NCI-H748 treated with DMSO at 0.1 percent for 48 hours (cell line): ENCODE data around the gene GMEB2.
"Not testable (repeated sequence)": the region's sequence is repeated elsewhere in the genome, so short reads cannot be mapped to it uniquely, and the experiment has no call there.

Experiments used
- DNase-seq: peaks from one replicate; lab custom pipeline; 2025; lab: John Stamatoyannopoulos, UW

The GMEB2 gene

GRCh38 chr20:63570281-63571086, 56.4 kb downstream of the GMEB2 start:
- DNase-seq = no peak

- DNase-seq = no peak
Observed at GRCh38 chr20:63568986-63569949, 57.6 kb downstream of the GMEB2 start.

- no peak for DNase-seq
Observed at GRCh38 chr20:63568170-63568981, 58.5 kb downstream of the GMEB2 start.

- DNase-seq = no peak
Observed at GRCh38 chr20:63567386-63568169, 59.3 kb downstream of the GMEB2 start.

- no peak for DNase-seq
Observed at GRCh38 chr20:63567136-63567385, 59.8 kb downstream of the GMEB2 start.

GRCh38 chr20:63566395-63567135, 60.3 kb downstream of the GMEB2 start:
- DNase-seq = no peak

- DNase-seq = no peak
Observed at GRCh38 chr20:63565699-63566335, 61.1 kb downstream of the GMEB2 start.

GRCh38 chr20:63565021-63565698, 61.7 kb downstream of the GMEB2 start:
- no peak for DNase-seq

- DNase-seq = no peak
Observed at GRCh38 chr20:63564036-63564810, 62.7 kb downstream of the GMEB2 start.

- DNase-seq = no peak
Observed at GRCh38 chr20:63563225-63563935, 63.5 kb downstream of the GMEB2 start.

- DNase-seq = no peak
Observed at GRCh38 chr20:63562461-63563224, 64.3 kb downstream of the GMEB2 start.

GRCh38 chr20:63561624-63562396, 65.1 kb downstream of the GMEB2 start:
- no peak for DNase-seq

GRCh38 chr20:63560856-63561609, 65.9 kb downstream of the GMEB2 start:
- DNase-seq = no peak

GRCh38 chr20:63560333-63560805, 66.5 kb downstream of the GMEB2 start:
- no peak for DNase-seq

GRCh38 chr20:63559485-63560332, 67.2 kb downstream of the GMEB2 start:
- DNase-seq = not testable (repeated sequence)
